ENCODE data around the gene SOX8.
A peak's percentile ranks its signal among the peaks of the same experiment; 100 is the strongest.
"Not testable (repeated sequence)": the region's sequence is repeated elsewhere in the genome, so short reads cannot be mapped to it uniquely, and the experiment has no call there.

The SOX8 gene

DNA sequence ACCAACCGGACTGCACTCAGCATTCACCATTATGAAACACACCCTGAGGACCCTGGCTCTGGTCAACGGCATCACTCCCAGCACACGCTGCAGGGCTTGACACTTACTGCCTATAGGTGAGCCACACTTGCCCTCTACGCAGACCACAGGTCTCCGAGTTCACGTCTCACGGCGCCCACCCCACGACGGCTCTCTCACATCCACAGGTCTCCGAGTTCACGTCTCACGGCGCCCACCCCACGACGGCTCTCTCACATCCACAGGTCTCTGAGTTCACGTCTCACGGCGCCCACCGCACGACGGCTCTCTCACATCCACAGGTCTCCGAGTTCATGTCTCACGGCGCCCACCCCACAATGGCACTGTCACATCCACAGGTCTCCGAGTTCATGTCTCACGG, 25.8 kb upstream of the SOX8 start:
- DNase-seq (ENCODE audit: low read depth in 3 of 3) = not testable (repeated sequence)

GRCh38 chr16:959232-960040, 22.1 kb upstream of the SOX8 start:
- DNase-seq (ENCODE audit: low read depth in 3 of 3) = no peak

DNA sequence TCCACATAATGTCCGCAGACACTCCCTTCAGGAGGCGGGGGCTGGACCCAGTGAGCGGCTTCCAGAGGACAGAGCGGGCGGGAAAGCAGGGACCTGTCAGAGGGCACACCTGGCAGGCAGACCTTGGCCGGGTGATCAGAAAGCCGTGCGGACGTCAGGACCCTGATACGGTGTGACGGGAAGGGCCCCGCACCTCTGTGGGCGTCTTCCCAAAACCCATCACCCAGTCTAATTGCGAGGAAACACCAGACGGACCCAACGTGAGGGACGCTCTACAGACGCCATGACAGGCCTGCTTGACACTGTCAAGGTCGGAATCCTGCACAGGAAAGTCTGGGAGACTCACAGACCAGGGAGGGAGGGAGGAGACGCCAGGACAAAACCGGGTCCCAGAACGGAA, 19.2 kb upstream of the SOX8 start:
- DNase-seq (ENCODE audit: low read depth in 3 of 3) = no peak

DNA sequence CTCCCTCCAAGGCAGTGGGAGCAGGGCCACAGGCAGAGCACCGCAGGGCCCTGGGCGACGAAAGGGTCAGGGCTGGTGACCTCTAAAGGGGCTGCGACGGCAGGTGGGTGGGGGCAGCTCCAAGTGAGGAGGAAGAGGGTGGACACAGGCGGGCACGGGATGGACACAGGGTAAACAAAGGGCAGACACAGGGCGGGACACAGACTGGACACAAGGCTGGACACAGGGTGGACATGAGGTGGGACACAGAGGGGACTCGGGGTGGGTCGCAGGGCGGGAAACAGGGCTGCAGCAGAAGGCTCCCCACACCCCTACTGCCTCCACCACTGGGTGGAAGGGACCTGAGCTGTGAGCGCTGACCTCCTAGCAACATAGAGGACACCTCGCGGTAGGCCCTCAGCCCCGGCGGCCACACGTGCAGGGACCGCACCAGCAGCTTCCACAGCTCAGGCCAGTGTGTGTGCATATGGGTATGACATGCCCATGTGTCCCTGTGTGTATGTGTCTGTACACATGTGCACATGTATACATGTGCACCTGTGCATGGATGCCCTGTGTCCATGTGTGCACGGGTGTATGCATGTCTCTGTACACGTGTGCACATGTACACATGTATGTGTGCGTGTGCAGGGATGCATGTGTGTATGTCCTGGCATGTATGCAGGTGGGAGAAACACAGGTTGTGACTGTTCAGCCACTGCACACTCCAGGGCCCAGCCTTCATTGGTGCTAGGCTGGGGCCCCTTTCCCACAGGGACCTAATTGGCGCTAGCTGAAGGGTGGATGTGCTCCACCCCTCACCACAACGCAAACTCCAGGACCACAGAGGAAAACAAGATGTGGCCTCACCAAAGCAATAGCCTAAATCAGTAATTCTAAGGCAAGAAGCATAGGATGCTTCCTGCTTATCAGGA, 18.4 kb upstream of the SOX8 start:
- no peak for DNase-seq (ENCODE audit: low read depth in 3 of 3)

- no peak for DNase-seq (ENCODE audit: low read depth in 3 of 3)
Measured at GRCh38 chr16:963913-964312, 17.7 kb upstream of the SOX8 start.

- peak; percentile 39 to 67 (median 66) for DNase-seq (ENCODE audit: low read depth in 3 of 3)
Measured at GRCh38 chr16:964356-965035, 17.1 kb upstream of the SOX8 start.

DNA sequence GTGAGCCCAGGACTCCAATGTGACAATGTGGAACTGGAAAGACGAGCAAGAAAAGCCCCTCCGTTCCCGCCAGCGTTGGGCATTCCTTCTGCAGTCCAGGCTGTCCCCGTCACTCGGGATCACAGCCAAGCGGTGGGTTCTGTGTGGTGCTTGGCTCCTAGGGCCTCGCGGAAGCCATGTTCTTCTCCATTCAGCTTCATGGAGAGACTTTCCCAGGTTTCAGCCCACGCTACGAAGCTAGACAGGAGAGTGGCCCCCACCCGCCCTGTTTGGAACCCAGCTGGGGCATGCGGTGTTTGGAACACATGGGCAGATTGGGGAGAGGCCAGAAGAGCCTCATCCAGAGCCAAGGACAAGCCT, 16.6 kb upstream of the SOX8 start:
- no peak for DNase-seq (ENCODE audit: low read depth in 3 of 3)

DNA sequence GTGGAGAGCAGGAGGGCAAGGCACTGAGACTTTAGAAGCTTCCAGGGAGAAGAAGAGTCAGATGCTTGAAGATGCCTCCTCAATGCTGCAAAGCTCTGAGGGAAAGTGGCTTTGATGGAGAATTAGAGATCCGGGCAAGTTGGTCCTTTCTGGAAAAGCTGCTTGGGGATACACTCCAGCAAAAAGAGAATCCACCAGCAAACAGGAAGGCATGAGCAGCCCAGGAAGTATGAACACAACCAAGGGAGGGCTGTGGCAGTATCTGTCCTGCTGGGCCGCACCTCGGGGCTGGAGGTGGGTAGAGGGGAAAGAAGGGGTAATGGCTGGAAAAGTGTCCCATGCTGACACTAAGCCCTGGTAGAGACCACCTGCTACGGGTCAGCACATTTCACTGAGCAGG, 16.1 kb upstream of the SOX8 start:
- no peak for DNase-seq (ENCODE audit: low read depth in 3 of 3)

DNA sequence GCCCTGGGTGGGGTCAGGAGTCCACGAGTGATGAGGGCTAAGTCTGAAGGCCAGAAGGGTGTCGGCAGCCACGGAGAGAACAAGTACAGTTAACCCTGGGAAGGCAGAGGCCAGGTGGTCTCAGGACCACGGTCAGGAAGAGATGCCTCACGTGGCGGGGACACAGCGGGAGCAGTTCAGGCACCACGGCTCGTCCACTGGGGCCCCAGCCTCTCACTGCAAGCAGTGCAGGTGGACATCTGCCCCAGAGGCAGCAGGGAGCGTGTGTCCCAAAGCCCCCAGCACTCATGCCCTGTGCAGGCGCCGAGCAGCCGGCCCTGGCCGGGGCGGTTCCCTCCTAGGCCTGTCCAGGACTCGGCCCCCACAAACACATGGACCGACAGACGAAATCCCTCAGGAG, 15.5 kb upstream of the SOX8 start:
- no peak for DNase-seq (ENCODE audit: low read depth in 3 of 3)

GRCh38 chr16:966505-966904, 15.1 kb upstream of the SOX8 start:
- no peak for DNase-seq (ENCODE audit: low read depth in 3 of 3)

GRCh38 chr16:967077-967541, 14.5 kb upstream of the SOX8 start:
- no peak for DNase-seq (ENCODE audit: low read depth in 3 of 3)

GRCh38 chr16:967546-968295, 13.8 kb upstream of the SOX8 start:
- no peak for DNase-seq (ENCODE audit: low read depth in 3 of 3)

DNA sequence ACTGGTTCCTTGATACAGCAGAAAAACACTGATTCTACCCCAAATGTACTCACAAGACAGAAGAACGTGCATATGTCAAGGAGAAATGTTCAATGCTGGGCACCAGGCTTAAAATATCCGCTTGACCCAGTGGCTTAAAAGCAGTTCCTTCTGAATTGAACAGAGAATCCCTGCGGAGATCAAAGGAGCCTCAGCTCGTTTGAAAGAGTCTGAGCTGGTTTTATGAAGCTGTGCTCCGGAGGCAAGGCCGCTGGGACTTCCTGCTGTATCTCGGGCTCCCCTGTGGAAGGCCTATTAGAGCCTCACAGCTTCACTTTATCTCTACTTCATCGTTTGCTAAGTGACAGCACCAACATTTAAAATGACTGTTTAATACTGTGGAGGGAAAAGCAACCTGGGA, 12.9 kb upstream of the SOX8 start:
- no peak for DNase-seq (ENCODE audit: low read depth in 3 of 3)

DNA sequence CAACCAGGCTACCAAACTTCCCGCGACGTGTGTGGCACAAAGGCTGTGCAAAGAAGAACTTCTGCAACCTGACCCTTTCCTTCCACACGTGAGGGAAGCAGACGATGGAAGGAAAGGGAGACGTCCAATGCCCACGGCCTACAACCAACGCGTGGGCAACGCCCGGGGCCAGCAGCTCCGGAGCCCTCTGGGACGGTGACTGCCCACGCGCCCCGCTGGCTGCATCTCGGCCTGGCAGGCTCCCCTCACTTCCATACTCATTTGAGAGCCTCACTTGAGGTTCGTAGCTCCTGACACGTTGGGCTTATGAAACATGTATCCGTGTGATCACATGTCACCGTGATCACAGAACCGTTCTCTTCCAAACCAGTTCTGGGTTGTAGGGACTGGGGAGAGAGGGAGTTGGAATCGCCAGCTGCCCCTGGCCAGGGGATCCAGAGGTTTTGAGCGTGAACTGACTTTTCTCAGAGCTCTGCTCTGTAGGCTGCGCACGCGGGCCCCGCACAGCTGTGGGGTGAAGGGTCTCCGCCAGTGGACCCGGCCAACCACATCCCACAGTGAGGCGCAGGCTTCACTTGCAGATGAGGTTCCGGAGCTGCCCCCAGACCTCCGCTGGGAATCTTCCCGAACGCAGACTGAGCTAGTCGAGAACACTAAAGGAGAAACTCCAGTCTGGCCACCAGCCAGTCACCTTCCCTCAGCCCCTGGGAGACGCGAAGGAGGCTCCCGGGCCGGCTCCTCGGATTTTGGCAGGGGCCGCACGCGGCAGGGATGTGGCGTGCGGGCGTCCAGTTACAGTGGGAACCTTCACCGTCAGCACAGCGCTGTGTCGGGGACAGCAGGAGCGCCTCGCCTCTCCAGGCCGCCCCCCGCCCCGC, 11.8 kb upstream of the SOX8 start:
- no peak for DNase-seq (ENCODE audit: low read depth in 3 of 3)

DNA sequence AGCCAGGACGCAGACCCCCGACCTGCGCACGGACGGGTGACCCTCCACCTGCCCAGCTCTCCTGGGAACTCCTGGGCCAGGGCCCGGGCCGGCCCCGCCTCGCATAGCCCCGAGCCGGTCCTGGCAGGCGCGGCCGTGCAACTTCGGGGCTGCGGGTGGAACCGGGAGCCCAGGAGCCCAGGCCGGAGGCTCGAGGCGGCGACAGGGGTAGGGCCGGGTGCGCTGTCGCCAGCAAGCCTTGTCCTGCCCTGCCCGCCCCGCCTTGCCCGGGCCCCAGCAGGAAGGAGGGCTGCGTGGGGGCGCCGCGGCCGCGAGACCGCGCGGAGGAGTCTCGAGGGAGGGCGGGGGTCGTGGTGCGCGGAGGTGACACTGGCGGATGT, 11.2 kb upstream of the SOX8 start:
- DNase-seq (ENCODE audit: low read depth in 3 of 3) = no peak

DNA sequence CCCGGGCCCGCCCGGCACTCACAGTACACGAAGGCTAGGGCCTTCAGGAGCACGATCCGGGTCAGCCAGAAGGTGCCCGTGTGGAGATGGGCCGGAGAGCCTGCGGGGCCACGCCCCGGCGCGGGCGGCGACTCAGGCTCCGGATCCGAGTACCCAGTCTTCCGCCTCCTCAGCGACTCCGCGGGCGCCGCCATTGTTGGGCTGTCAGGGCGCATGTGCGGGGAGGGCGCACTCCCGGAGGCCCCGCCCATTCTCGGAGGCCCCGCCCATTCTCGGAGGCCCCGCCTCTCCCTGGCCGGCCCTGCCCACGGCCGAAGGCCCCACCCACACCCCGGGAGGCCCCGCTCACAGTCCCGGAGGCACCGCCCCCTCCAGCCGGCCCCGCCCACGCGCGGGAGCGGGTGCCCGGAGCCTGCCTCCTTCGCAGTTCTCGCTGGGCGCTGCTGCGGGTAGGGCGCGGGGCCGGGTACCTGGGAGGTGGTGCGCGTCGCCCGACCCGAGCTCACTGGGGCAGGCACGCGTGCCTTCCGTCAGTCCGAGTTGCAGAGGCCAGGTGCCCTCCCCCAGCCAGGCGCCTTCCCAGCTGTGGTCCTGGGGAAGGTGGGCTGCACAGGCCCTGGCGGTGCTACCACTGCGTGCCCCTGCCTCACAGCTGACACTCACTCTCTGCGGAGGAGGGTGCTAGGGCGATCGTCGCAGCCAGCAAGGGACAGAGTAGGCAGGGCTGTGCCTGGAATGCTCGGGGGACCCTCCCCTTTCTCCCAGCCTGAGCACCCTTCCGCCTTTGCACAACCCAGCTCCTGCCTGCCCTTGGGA, 10.6 kb upstream of the SOX8 start, which contains the start of gene LMF1:
TSS of gene LMF1 (minus strand) at position 219 of the 816 bp plus-strand sequence. CDS start at position 215, 4 bp downstream.
- DNase-seq (ENCODE audit: low read depth in 3 of 3) = peak; percentile 89 to 97 (median 94)

GRCh38 chr16:971582-971905, 10.0 kb upstream of the SOX8 start:
- no peak for DNase-seq (ENCODE audit: low read depth in 3 of 3)

DNA sequence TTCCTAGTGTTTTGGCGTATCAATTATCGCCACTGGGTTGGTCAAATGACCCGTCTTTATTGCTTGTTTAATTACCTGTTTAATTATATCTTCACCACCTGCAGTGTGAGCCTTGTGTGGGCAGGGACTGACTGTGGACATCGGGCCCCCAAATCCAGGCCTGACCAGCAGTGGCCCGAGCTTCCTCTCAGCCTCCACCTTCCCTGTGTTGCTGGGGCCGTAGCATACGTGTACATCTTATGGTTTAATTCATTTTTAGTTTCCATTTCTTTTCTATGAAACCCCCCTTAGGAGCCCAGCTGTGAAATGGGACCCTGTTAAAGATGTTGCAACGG, 9.6 kb upstream of the SOX8 start:
- no peak for DNase-seq (ENCODE audit: low read depth in 3 of 3)

DNA sequence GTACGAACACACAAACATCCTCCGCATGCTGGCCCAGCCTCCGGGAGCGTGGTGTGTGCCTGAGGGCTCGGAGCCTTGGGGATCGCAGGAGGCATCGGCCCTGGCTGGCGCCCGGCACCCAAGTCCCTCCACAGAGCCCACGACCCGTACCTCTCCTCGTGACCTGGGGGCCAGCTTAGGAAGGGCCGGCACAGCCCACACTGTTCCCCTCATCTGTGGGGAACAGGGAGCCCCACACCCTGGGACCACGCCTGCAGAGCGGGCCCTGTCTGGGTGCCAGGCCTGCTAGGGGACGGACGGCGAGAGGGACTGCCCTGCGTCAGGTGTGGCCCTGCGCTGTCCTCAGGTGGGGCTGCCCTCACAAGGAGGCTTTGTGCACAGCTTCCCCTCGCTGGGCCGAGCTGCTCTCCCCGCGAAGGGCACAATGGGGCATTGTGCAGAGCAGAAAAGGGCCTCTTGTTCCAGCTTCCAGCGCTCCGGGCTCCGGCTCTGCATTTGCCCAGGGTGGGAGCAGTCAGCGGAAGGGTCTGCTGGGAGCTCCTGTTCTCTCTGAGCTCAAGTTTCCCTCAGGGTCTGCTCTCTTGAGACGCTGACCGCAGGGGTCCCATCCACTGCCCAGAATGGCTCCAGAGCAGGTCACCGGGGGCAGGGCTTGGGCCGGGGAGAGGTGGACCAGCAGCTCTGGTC, 9.1 kb upstream of the SOX8 start:
- no peak for DNase-seq (ENCODE audit: low read depth in 3 of 3)

Measured in stimulated activated CD4-positive, alpha-beta T cell treated with anti-CD3 and anti-CD28 coated beads, TNF-alpha, amount 100 ng/mL, for 24 hours (primary cell).